ENCODE measurements around the gene CARM1. TPM values are rescaled to one million over a fixed set of nuclear protein-coding genes. Genes with fewer than 3 reads are reported as not detected.
"Not testable (repeated sequence)": the region's sequence is repeated elsewhere in the genome, so short reads cannot be mapped to it uniquely, and the experiment has no call there.

Gene CARM1
- total and polyA plus RNA-seq, 2 of the 13 experiments (the other 11 are each of a cell fraction or from before 2014, with no cell fraction given): 27.6 to 55.8 TPM

- ATAC-seq; H2AFZ ChIP-seq (ENCODE audit: low read length); H3K27ac ChIP-seq (ENCODE audit: extremely low read length, insufficient read depth, low read length); in situ Hi-C loops (cut with HindIII; ENCODE audit: extremely low pct_ligation_motif_present, low pct_unique_long_range_greater_than_20kb); H3K4me3 ChIP-seq (replicated peaks in 1 of 3; ENCODE audit: insufficient read depth in 1 of 3, low read depth in 2 of 3, low read length in 3 of 3); H3K79me2 ChIP-seq (ENCODE audit: insufficient read depth, low read length); BruUV-seq (replicated peaks); H3K27me3 ChIP-seq (ENCODE audit: control insufficient read depth in 1 of 2, insufficient read depth in 2 of 2, low read length in 2 of 2); H3K4me2 ChIP-seq (ENCODE audit: low read depth, low read length); FAIRE-seq; H4K20me1 ChIP-seq (ENCODE audit: insufficient read depth, low read length); DNase-seq (ENCODE audit: low spot score); H3K9ac ChIP-seq (ENCODE audit: insufficient read depth, low read depth, low read length); H3K36me3 ChIP-seq (replicated peaks in 1 of 2; ENCODE audit: control insufficient read depth in 1 of 2, insufficient read depth in 2 of 2, low read length in 2 of 2); H3K9me3 ChIP-seq (ENCODE audit: low read length): not testable (repeated sequence)
- ChIA-PET POLR2A (interaction anchor here (2.5 kb wide), 1 partner anchor 16 kb away, joined by 30 read pairs; no protein-coding TSS in a partner anchor), CTCF (ENCODE audit: low intra/inter-chr PET ratio, low total read pairs) (interaction anchor here (1.7 kb wide), 1 partner anchor 27 kb away, joined by 3 read pairs; no protein-coding TSS in a partner anchor)
- intact Hi-C loops (cut with micrococcal nuclease; ENCODE audit: unreplicated experiment): loop anchor here (10.0 kb wide), 1 partner anchor 123 kb away; the partner anchor contains the start of gene DNM2
- H3K4me1 ChIP-seq (ENCODE audit: insufficient read depth, low read length): peaks cover 57% of the 10 kb centered on the region
- 96% methylated on average over 7 of the region's 7 CpGs for WGBS (ENCODE audit: low lambda C conversion rate)
- 0 out of 2 replicates have a peak, but pooled peaks have one; percentile 15 for TF ChIP-seq ZNF121 (CRISPR knock-in tag; IDR thresholded peaks at IDR 0.05)
Measured at GRCh38 chr19:10837649-10838048, 33.7 kb upstream of the CARM1 start.

DNA sequence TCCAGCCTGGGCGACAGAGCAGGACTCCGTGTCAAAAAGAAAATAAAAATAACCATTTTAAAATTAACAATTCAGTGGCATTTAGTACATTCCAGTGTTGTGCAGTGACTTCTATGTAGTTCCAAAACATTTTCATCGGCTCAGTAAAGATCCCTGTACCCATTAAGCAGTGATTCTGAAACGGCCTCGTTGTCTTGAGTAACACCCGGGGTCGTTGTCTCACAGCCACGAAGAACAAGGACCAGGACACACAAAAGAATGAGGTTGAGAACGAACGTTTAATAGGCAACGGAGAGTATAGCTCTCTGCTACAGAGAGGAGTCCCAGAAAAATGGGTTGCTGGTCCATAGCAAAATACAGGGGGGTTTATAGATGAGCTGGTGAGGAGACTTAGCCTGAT, 33.0 kb upstream of the CARM1 start:
- Histone ChIP-seq H3K9ac (ENCODE audit: insufficient read depth, low read depth, low read length) (no peak overlapping the region), H3K36me3 (replicated peaks in 1 of 2; ENCODE audit: control insufficient read depth in 1 of 2, insufficient read depth in 2 of 2, low read length in 2 of 2) (no peaks in the 10 kb centered on the region), H3K9me3 (ENCODE audit: low read length) (no peaks in the 10 kb centered on the region), H3K79me2 (ENCODE audit: insufficient read depth, low read length) (no peaks in the 10 kb centered on the region), H3K27me3 (ENCODE audit: control insufficient read depth in 1 of 2, insufficient read depth in 2 of 2, low read length in 2 of 2) (no peaks in the 10 kb centered on the region), H4K20me1 (ENCODE audit: insufficient read depth, low read length) (no peaks in the 10 kb centered on the region), H3K4me3 (replicated peaks in 1 of 3; ENCODE audit: insufficient read depth in 1 of 3, low read depth in 2 of 3, low read length in 3 of 3) (no peak overlapping the region), H3K27ac (ENCODE audit: extremely low read length, insufficient read depth, low read length) (no peak overlapping the region), H2AFZ (ENCODE audit: low read length) (no peak overlapping the region), H3K4me2 (ENCODE audit: low read depth, low read length) (no peak overlapping the region), H3K4me1 (ENCODE audit: insufficient read depth, low read length) (peaks cover 64% of the 10 kb centered on the region)
- intact Hi-C loops (cut with micrococcal nuclease; ENCODE audit: unreplicated experiment) (loop anchor here (10.0 kb wide), 1 partner anchor 124 kb away; the partner anchor contains the start of gene DNM2), in situ Hi-C loops (cut with HindIII; ENCODE audit: extremely low pct_ligation_motif_present, low pct_unique_long_range_greater_than_20kb) (no loop called here)
- BruUV-seq (replicated peaks): no TSS peak
- FAIRE-seq: no peak
- TF ChIP-seq ZNF282 (IDR thresholded peaks at IDR 0.05; ENCODE audit: partially characterized antibody): no peak
- TF ChIP-seq, protein P1, sequence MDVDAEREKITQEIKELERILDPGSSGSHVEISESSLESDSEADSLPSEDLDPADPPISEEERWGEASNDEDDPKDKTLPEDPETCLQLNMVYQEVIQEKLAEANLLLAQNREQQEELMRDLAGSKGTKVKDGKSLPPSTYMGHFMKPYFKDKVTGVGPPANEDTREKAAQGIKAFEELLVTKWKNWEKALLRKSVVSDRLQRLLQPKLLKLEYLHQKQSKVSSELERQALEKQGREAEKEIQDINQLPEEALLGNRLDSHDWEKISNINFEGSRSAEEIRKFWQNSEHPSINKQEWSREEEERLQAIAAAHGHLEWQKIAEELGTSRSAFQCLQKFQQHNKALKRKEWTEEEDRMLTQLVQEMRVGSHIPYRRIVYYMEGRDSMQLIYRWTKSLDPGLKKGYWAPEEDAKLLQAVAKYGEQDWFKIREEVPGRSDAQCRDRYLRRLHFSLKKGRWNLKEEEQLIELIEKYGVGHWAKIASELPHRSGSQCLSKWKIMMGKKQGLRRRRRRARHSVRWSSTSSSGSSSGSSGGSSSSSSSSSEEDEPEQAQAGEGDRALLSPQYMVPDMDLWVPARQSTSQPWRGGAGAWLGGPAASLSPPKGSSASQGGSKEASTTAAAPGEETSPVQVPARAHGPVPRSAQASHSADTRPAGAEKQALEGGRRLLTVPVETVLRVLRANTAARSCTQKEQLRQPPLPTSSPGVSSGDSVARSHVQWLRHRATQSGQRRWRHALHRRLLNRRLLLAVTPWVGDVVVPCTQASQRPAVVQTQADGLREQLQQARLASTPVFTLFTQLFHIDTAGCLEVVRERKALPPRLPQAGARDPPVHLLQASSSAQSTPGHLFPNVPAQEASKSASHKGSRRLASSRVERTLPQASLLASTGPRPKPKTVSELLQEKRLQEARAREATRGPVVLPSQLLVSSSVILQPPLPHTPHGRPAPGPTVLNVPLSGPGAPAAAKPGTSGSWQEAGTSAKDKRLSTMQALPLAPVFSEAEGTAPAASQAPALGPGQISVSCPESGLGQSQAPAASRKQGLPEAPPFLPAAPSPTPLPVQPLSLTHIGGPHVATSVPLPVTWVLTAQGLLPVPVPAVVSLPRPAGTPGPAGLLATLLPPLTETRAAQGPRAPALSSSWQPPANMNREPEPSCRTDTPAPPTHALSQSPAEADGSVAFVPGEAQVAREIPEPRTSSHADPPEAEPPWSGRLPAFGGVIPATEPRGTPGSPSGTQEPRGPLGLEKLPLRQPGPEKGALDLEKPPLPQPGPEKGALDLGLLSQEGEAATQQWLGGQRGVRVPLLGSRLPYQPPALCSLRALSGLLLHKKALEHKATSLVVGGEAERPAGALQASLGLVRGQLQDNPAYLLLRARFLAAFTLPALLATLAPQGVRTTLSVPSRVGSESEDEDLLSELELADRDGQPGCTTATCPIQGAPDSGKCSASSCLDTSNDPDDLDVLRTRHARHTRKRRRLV (CRISPR knock-in tag; IDR thresholded peaks at IDR 0.05): 0 out of 2 replicates have a peak, but pooled peaks have one; percentile 49
- no peak for DNase-seq (ENCODE audit: low spot score)
- 69% methylated on average over 11 of the region's 11 CpGs for WGBS (ENCODE audit: low lambda C conversion rate)
- CTCF ChIA-PET (ENCODE audit: low intra/inter-chr PET ratio, low total read pairs): no interaction called here
- no peak for ATAC-seq
- POLR2A ChIA-PET: no interaction called here
